B cell (primary cell): ENCODE data around the gene TIAM1. TPM values are rescaled to one million over a fixed set of nuclear protein-coding genes. Genes with fewer than 3 reads are reported as not detected.

Experiments used
- ATAC-seq: fragments of 200-7000 bp; cut with Tn5 transposase; one replicate; pipeline ENCODE4 v1.10.0; 2021; ENCODE audit warnings: low read depth, mild to moderate bottlenecking, moderate number of reproducible peaks, moderate library complexity
- CTCF ChIA-PET: fragments of 350-600 bp; sonication (Branson Sonifier 250); formaldehyde crosslinking; loops from one replicate; lab custom pipeline; 2021; ENCODE audit warnings: antibody characterized with exemption, inconsistent platforms; lab: Charles Lee
- POLR2A ChIA-PET: fragments of 350-600 bp; sonication (Branson Sonifier 250); formaldehyde crosslinking; loops from one replicate; lab custom pipeline; 2021; ENCODE audit warnings: antibody characterized with exemption; lab: Charles Lee
- DNase-seq: peaks from one replicate; pipeline ENCODE4 v3.0.0; 2013
- H2AFZ ChIP-seq: 2 replicates; pipeline ENCODE4 v1.6.1; 2012; ENCODE audit warnings: mild to moderate bottlenecking, low read depth, low read length; ENCODE audit not compliant: insufficient read depth, poor library complexity, severe bottlenecking
- H3K27ac ChIP-seq, 2 donors: 1 replicate in 1 of 2; 2 replicates in 1 of 2; pipeline ENCODE4 v1.5.1; 2012 to 2013; ENCODE audit warnings: low read length in 2 of 2, mild to moderate bottlenecking in 2 of 2, moderate library complexity in 1 of 2
- H3K27me3 ChIP-seq, 4 experiments: fragments of 200-600 bp in 1 of 4; sonication (generic) in 1 of 4; replicated peaks in 1 of 4; 1 replicate in 2 of 4; 2 replicates in 2 of 4; pipeline versions ENCODE4 v1.6.1 to v1.7.0; 2013 to 2016; ENCODE audit warnings: low read length in 3 of 4, mild to moderate bottlenecking in 2 of 4, mixed read lengths in 1 of 4, moderate library complexity in 1 of 4; ENCODE audit not compliant: insufficient read depth in 4 of 4, control insufficient read depth in 3 of 4; ENCODE audit errors: control extremely low read depth in 1 of 4
- H3K36me3 ChIP-seq, 2 experiments: replicated peaks in 1 of 2; 1 replicate in 1 of 2; 2 replicates in 1 of 2; pipeline versions ENCODE4 v1.6.1 to v1.7.1; 2013; ENCODE audit warnings: low read length in 1 of 2; ENCODE audit not compliant: insufficient read depth in 2 of 2, control insufficient read depth in 1 of 2; ENCODE audit errors: control extremely low read depth in 1 of 2, extremely low read depth in 1 of 2
- H3K4me1 ChIP-seq, 2 donors: fragments of 200-600 bp in 1 of 2; sonication (generic) in 1 of 2; 1 replicate in 1 of 2; 2 replicates in 1 of 2; pipeline versions ENCODE4 v1.5.1 to v1.6.1; 2013 to 2017; ENCODE audit warnings: low read length in 2 of 2; ENCODE audit not compliant: control insufficient read depth in 2 of 2, insufficient read depth in 2 of 2
- H3K4me2 ChIP-seq: replicated peaks from 2 replicates; pipeline ENCODE3; 2012; ENCODE audit warnings: mild to moderate bottlenecking, low read depth, low read length; ENCODE audit not compliant: poor library complexity, severe bottlenecking
- H3K4me3 ChIP-seq, 5 experiments: fragments of 200-600 bp in 1 of 5; sonication (generic) in 1 of 5; 1 replicate in 3 of 5; 2 replicates in 2 of 5; pipeline versions ENCODE4 v1.5.1 to v1.7.0; 2011 to 2016; ENCODE audit warnings: low read length in 4 of 5, mild to moderate bottlenecking in 4 of 5, low read depth in 2 of 5, control low read depth in 1 of 5, moderate library complexity in 1 of 5; ENCODE audit not compliant: insufficient read depth in 1 of 5; ENCODE audit errors: control extremely low read depth in 1 of 5, extremely low read depth in 1 of 5
- H3K79me2 ChIP-seq: fragments of 200-600 bp; sonication (generic); one replicate; pipeline ENCODE4 v1.6.0; 2016; ENCODE audit warnings: low read length; ENCODE audit not compliant: control insufficient read depth, insufficient read depth
- H3K9ac ChIP-seq: fragments of 200-600 bp; sonication (generic); 2 replicates; pipeline ENCODE4 v1.6.1; 2017; ENCODE audit warnings: mild to moderate bottlenecking, low read length, moderate library complexity
- H3K9me3 ChIP-seq, 3 donors: one replicate each; pipeline versions ENCODE4 v1.6.1 to v1.7.1; 2013; ENCODE audit warnings: low read length in 2 of 3; ENCODE audit not compliant: control insufficient read depth in 2 of 3, insufficient read depth in 1 of 3; ENCODE audit errors: control extremely low read depth in 1 of 3
- H4K20me1 ChIP-seq: 2 replicates; pipeline ENCODE4 v1.6.0; 2012; ENCODE audit warnings: mild to moderate bottlenecking, low read length; ENCODE audit not compliant: insufficient read depth, control insufficient read depth, poor library complexity, severe bottlenecking
- H3K27ac Mint-ChIP-seq: one replicate; pipeline ENCODE4 v1.8.0; 2021; ENCODE audit warnings: mixed read lengths
- H3K27me3 Mint-ChIP-seq: one replicate; pipeline ENCODE4 v1.8.0; 2021; ENCODE audit warnings: mixed read lengths
- H3K4me1 Mint-ChIP-seq: one replicate; pipeline ENCODE4 v1.8.0; 2021; ENCODE audit warnings: mixed read lengths
- H3K4me3 Mint-ChIP-seq: one replicate; pipeline ENCODE4 v1.8.0; 2021; ENCODE audit warnings: mixed read lengths
- H3K9me3 Mint-ChIP-seq: one replicate; pipeline ENCODE4 v1.8.0; 2022; ENCODE audit warnings: mixed read lengths; ENCODE audit not compliant: insufficient read depth
- CTCF ChIP-seq: fragments of 200-600 bp; IDR thresholded peaks from one replicate; pipeline ENCODE4 v1.8.0; 2022; ENCODE audit warnings: antibody characterized with exemption, mild to moderate bottlenecking
- EZH2 ChIP-seq: IDR thresholded peaks from 2 replicates; pipeline ENCODE4 v1.6.1; 2012; ENCODE audit warnings: borderline replicate concordance, low read depth, mild to moderate bottlenecking, moderate library complexity, low read length; ENCODE audit not compliant: insufficient read depth, poor library complexity, severe bottlenecking
- WGBS: methylation state at CpG from one replicate; pipeline ENCODE4 v1.1.5; 2013; ENCODE audit warnings: missing lambda C conversion rate; ENCODE audit not compliant: insufficient coverage; 5-methylcytosine and 5-hydroxymethylcytosine counted together
- intact Hi-C: fragments of 100-400 bp; cut with micrococcal nuclease; formaldehyde crosslinking; loops from one replicate; pipeline ENCODE4 v1.10.0; 2022
- polyA plus RNA-seq: library from polyadenylated mRNA; depleted of rRNA; stranded (reverse); fragments of >200 nt; gene quantifications from 2 replicates; pipeline ENCODE4 v1.2.3, GENCODE V29; 2012
- total RNA-seq, 2 donors: library from RNA; stranded (reverse); fragments of 120-200 nt in 1 of 2; gene quantifications; 1 replicate in 1 of 2; 2 replicates in 1 of 2; pipeline versions ENCODE4 v1.2.3 to v1.2.4, GENCODE V29; 2013 to 2022

TIAM1 gene
- total and polyA plus RNA-seq, 2 donors (not counting 1 experiment from before 2014, with no cell fraction given) = 0.51 to 1.0 TPM

- Mint-ChIP-seq H3K4me1 (no peaks in the 10 kb centered on the region), H3K27me3 (no peaks in the 10 kb centered on the region), H3K27ac (no peak overlapping the region), H3K9me3 (no peaks in the 10 kb centered on the region), H3K4me3 (no peak overlapping the region)
- TF ChIP-seq EZH2 (no peak), CTCF (no peak)
- Histone ChIP-seq H3K79me2 (no peaks in the 10 kb centered on the region), H4K20me1 (no peaks in the 10 kb centered on the region), H3K4me2 (no peak overlapping the region), H3K27me3 (no peaks in the 10 kb centered on the region), H3K4me3 (no peak overlapping the region), H3K36me3 (no peaks in the 10 kb centered on the region), H2AFZ (no peak overlapping the region), H3K27ac (no peak overlapping the region), H3K9me3 (no peaks in the 10 kb centered on the region), H3K9ac (no peak overlapping the region), H3K4me1 (no peaks in the 10 kb centered on the region)
- intact Hi-C loops = no loop called here
- ATAC-seq = no peak
- DNase-seq = no peak
- ChIA-PET CTCF (no interaction called here), POLR2A (no interaction called here)
- 98% methylated on average over 4 of the region's 4 CpGs for whole genome bisulfite sequencing
These were observed 89.0 kb downstream of the TIAM1 start for GRCh38 chr21:31255036-31255435.

GRCh38 chr21:31254131-31254530 lies 89.9 kb downstream of the TIAM1 start:
- Histone ChIP-seq H3K4me2 (no peak overlapping the region), H3K27me3 (no peaks in the 10 kb centered on the region), H3K36me3 (no peaks in the 10 kb centered on the region), H3K9ac (no peak overlapping the region), H3K27ac (no peak overlapping the region), H3K79me2 (no peaks in the 10 kb centered on the region), H2AFZ (no peak overlapping the region), H3K9me3 (no peaks in the 10 kb centered on the region), H4K20me1 (no peaks in the 10 kb centered on the region), H3K4me1 (no peaks in the 10 kb centered on the region), H3K4me3 (no peak overlapping the region)
- no peaks in the 10 kb centered on the region for H3K4me1 Mint-ChIP-seq
- TF ChIP-seq CTCF (no peak), EZH2 (no peak)
- H3K9me3 Mint-ChIP-seq = no peaks in the 10 kb centered on the region
- intact Hi-C loops = no loop called here
- no peak overlapping the region for H3K4me3 Mint-ChIP-seq
- ChIA-PET POLR2A (no interaction called here), CTCF (no interaction called here)
- no peak overlapping the region for H3K27ac Mint-ChIP-seq
- DNase-seq (no peak), ATAC-seq (no peak)
- H3K27me3 Mint-ChIP-seq = no peaks in the 10 kb centered on the region
- WGBS = 100% methylated on average over 2 of the region's 2 CpGs
